Gastroesophageal sphincter (tissue), 3 donors: ENCODE results near the gene HSCB.

Source experiments
- CTCF ChIP-seq, 4 experiments: fragments of 200-600 bp in 2 of 4; fragments of 450-650 bp in 2 of 4; sonication (generic) in 1 of 4; IDR thresholded peaks; one replicate each; pipeline ENCODE4 v1.5.1; 2017 to 2019; ENCODE audit warnings: antibody characterized with exemption in 4 of 4, mild to moderate bottlenecking in 2 of 4, moderate library complexity in 2 of 4
- EP300 ChIP-seq: sonication (generic); formaldehyde crosslinking; IDR thresholded peaks from one replicate; pipeline ENCODE4 v1.6.1; 2017; ENCODE audit warnings: antibody characterized with exemption, mild to moderate bottlenecking
- POLR2A ChIP-seq, 2 donors: fragments of 450-650 bp; IDR thresholded peaks; one replicate each; pipeline ENCODE4 v1.6.1; 2017; ENCODE audit warnings: antibody characterized with exemption in 2 of 2, mild to moderate bottlenecking in 2 of 2, moderate library complexity in 1 of 2

GRCh38 chr22:28718044-28718443 is 23.8 kb upstream of the HSCB start:
- TF ChIP-seq CTCF (IDR thresholded peaks at IDR 0.05) = no peak
- TF ChIP-seq POLR2A (IDR thresholded peaks at IDR 0.05) = no peak
- TF ChIP-seq EP300 = no peak
